ENCODE data around the gene COLGALT1.
"Not testable (repeated sequence)": the region's sequence is repeated elsewhere in the genome, so short reads cannot be mapped to it uniquely, and the experiment has no call there.

The COLGALT1 gene

GRCh38 chr19:17581211-17581874 is 25.9 kb downstream of the COLGALT1 start:
- no peak overlapping the region for H3K4me3 ChIP-seq (ENCODE audit: low read depth, low read length)
- no peak for TF ChIP-seq CTCF (conservative IDR thresholded peaks at IDR 0.05; ENCODE audit: low read depth, low read length)
- DNase-seq (ENCODE audit: low read depth), result no peak

GRCh38 chr19:17582613-17583012 is 27.2 kb downstream of the COLGALT1 start:
- no peak overlapping the region for H3K4me3 ChIP-seq (ENCODE audit: low read depth, low read length)
- TF ChIP-seq CTCF (conservative IDR thresholded peaks at IDR 0.05; ENCODE audit: low read depth, low read length), result peak; percentile 7
- DNase-seq (ENCODE audit: low read depth), result no peak

- no peak overlapping the region for H3K4me3 ChIP-seq (ENCODE audit: low read depth, low read length)
- no peak for DNase-seq (ENCODE audit: low read depth)
- TF ChIP-seq CTCF (conservative IDR thresholded peaks at IDR 0.05; ENCODE audit: low read depth, low read length), result no peak
These were observed 28.7 kb downstream of the COLGALT1 start for GRCh38 chr19:17584132-17584531.

GRCh38 chr19:17585395-17585794 is 29.9 kb downstream of the COLGALT1 start:
- DNase-seq (ENCODE audit: low read depth); H3K4me3 ChIP-seq (ENCODE audit: low read depth, low read length): not testable (repeated sequence)

GRCh38 chr19:17590866-17591265 is 35.4 kb downstream of the COLGALT1 start:
- DNase-seq (ENCODE audit: low read depth), result no peak
- no peak overlapping the region for H3K4me3 ChIP-seq (ENCODE audit: low read depth, low read length)
- TF ChIP-seq CTCF (conservative IDR thresholded peaks at IDR 0.05; ENCODE audit: low read depth, low read length), result no peak

GRCh38 chr19:17594296-17594695 is 38.8 kb downstream of the COLGALT1 start:
- not testable (repeated sequence) for DNase-seq (ENCODE audit: low read depth); H3K4me3 ChIP-seq (ENCODE audit: low read depth, low read length)

GRCh38 chr19:17598063-17598462 is 42.6 kb downstream of the COLGALT1 start:
- not testable (repeated sequence) for DNase-seq (ENCODE audit: low read depth); H3K4me3 ChIP-seq (ENCODE audit: low read depth, low read length)

GRCh38 chr19:17598953-17599352 is 43.5 kb downstream of the COLGALT1 start:
- no peak overlapping the region for H3K4me3 ChIP-seq (ENCODE audit: low read depth, low read length)
- TF ChIP-seq CTCF (conservative IDR thresholded peaks at IDR 0.05; ENCODE audit: low read depth, low read length), result no peak
- DNase-seq (ENCODE audit: low read depth), result no peak

- no peak for DNase-seq (ENCODE audit: low read depth)
- no peak overlapping the region for H3K4me3 ChIP-seq (ENCODE audit: low read depth, low read length)
- TF ChIP-seq CTCF (conservative IDR thresholded peaks at IDR 0.05; ENCODE audit: low read depth, low read length), result no peak
These were observed 44.3 kb downstream of the COLGALT1 start for GRCh38 chr19:17599780-17600179.

Data from choroid plexus epithelial cell (primary cell).